Measurements from ENCODE around the gene DST. TPM values are rescaled to one million over a fixed set of nuclear protein-coding genes. Genes with fewer than 3 reads are reported as not detected.
"Not testable (repeated sequence)": the region's sequence is repeated elsewhere in the genome, so short reads cannot be mapped to it uniquely, and the experiment has no call there.

DST gene
- total RNA-seq, 1 donor from 2014 or later, result 243 TPM

DNA sequence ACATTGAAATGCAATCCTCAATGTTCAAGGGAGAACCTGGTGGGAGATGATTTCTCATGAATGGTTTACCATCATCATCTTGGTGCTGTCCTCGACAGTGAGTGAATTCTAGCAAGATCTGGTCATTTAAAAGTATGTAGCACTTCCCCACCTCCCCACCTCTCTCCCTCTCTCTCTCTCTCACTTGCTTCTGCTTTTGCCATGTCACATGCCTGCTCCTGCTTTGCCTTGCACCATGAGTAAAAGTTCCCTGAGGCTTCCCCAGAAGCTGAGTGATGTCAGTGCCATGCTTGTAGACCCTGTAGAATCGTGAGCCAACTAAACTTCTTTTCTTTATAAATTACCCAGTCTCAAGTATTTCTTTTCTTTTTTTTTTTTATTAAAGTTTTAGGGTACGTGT lies 60.5 kb downstream of the DST start:
- intact Hi-C loops (cut with DNase I), result no loop called here
- ATAC-seq (no peak), DNase-seq (ENCODE audit: missing footprints) (no peak)

DNA sequence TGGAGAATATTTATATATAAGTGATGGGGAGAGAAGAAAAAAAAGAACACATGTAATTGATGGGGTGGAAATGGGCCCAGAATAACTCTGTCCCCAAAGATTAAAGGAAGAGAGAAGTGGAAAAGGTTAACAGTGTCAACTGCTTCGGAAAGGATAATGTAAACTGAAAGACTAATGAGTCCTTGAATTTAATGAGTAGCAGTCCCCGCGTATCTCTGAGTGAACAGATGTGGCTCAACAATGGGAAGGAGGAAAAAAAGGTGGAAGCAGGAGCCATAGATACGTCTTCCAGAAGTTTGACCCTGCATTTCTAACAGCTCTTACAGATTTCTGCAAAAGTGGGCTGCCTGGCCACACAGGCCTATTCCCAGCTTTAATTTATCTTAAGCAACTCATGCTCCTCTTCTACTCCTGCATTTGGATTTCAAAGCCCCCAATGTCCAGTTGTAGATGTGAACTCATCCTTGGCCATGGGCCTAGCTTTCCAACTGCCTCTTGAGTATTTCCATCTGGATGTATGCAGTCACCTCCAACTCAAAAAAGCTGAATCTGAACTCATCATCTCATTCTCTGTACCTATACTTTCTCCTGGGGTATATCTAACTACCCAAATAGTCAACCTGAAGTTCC lies 61.3 kb downstream of the DST start:
- intact Hi-C loops (cut with DNase I), result no loop called here
- no peak for DNase-seq (ENCODE audit: missing footprints)
- no peak for ATAC-seq

DNA sequence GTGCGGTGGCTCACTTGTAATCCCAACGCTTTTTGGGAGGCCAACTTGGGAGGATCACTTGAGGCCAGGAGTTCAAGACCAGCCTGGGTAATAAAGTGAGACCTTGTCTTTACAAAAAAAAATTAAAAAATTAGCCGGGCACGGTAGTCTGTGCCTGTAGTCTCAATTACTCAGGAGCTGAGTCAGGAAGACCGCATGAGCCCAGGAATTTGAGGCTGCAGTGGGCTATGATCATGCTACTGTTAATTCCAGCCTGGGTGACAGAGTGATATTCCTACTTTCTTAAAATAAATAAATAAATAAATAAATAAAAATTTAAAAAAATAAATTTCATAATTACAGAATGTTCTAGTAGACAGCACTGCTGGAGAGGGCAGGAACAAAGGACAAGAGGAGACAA lies 62.4 kb downstream of the DST start:
- DNase-seq (ENCODE audit: missing footprints), result no peak
- intact Hi-C loops (cut with DNase I), result no loop called here
- no peak for ATAC-seq

DNA sequence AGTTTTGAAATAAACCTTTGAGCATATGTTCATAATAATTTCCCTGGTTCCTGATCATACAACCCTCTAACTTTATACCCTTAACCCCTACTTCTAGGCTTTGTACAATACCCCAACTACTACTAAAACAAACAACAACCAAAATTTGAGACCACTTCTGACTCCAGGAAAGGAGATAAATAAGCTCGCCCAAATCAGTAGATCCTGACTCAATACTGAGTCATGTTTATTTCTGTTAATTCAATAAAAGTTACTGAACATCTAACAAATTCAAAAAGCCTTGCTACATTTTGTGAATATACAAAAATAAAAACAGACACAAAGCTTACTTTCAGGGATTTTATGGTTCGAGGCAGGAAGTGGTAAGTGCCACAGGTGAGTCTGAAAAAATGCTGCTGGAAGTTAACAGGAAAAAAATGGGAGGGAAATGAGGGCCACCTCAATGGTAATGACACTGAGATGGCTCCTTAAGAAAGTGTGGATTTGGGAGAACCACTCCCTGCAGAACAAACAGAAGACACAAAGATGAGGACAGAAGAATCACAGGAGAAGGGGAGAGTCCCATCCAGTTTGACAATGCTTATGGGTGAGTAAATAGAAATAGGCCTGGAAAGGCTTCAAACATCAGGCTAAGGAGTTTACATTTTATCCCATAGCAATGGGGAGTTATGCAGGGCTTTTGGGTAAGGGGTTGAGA lies 63.4 kb downstream of the DST start:
- ATAC-seq (no peak), DNase-seq (ENCODE audit: missing footprints) (no peak)
- intact Hi-C loops (cut with DNase I), result no loop called here

DNA sequence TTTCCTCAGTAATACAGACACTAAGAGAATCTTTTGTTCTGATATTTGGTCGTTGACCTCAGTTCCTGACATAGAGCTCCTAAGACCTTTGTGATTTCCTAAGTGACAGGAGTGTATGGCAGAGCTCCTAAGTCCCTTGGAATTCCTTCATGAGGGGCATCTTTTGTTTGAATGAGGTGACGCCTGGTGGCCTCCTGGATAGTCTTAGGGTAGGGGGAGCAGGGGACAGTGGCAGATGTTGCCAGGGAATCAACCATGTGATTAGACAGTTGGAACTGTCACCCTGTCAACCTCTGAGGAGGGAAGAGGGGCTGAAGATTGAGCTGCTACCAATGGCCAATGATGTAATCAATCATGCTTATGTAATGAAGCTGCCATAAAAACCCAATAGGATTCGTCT lies 67.0 kb downstream of the DST start:
- DNase-seq (ENCODE audit: missing footprints) (no peak), ATAC-seq (no peak)
- intact Hi-C loops (cut with DNase I), result no loop called here

DNA sequence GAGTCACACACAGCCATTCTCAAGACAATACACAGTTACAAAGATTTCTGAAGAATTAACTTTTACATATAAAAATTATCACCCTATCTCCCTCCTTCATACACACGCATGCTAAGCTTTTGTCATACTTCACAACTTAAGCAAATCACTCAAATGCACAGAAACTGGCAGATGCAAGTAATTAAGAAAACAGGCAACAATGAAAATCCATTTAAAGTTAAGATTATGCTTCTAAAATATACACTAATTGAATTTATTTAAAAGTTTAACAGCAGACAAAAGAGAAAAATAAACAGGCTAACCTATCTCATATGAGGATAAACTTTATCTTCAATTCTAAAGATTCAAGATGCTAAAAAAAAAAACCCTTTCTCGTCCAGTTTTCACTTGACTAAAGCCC lies 68.4 kb downstream of the DST start:
- ATAC-seq (no peak), DNase-seq (ENCODE audit: missing footprints) (no peak)
- intact Hi-C loops (cut with DNase I), result no loop called here

DNA sequence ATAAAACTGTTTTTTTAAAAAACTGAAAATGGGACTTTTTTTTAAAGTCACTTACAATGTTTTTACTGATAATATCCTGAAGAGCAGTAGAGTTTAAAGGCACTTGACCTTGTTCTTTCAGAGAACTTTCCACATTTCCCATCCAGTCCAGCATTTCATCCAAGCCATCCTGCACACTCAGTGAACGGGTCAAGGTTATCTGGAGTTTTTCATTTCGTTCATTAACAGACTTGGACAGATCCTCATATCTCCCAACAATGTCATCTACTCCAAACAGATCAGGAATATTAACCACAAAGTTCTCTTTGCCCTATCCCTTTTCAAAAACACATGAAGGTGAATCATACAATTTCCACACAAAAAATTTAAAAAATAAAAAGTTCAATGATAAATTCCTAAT lies 69.1 kb downstream of the DST start:
- intact Hi-C loops (cut with DNase I), result no loop called here
- peak; percentile 52 for ATAC-seq
- no peak for DNase-seq (ENCODE audit: missing footprints)

DNA sequence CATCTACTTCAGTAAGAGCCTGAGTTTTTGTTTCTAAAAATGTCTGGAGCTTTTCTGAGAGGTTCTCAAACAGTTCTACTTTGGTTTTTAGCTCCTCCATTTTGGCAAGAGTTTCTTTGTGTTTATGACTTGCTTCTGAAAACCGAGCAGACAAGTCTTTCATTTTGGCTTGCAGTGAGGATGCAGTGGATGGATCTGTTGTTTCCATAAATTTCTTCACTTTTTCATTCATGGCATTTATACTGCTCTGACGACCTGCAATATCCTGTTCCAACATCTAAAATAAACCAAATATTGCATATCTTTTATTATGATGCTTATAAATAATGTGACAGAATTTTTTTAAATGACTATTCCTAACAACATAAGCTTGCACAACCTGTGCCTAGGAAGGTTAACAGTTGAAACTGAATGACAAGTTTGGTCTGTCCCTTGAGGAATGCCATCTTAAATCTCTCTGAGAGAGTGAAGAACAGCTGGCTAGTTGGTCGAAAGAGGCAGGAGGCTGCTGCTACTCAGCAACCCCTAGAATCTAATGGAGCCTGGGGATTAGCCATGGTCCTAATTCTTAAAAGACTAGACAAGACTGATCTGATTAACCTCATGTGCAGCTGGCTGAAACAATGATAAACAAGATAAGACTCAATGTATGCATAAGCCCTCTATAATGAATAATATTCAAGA lies 69.8 kb downstream of the DST start:
- intact Hi-C loops (cut with DNase I), result no loop called here
- DNase-seq (ENCODE audit: missing footprints) (no peak), ATAC-seq (no peak)

DNA sequence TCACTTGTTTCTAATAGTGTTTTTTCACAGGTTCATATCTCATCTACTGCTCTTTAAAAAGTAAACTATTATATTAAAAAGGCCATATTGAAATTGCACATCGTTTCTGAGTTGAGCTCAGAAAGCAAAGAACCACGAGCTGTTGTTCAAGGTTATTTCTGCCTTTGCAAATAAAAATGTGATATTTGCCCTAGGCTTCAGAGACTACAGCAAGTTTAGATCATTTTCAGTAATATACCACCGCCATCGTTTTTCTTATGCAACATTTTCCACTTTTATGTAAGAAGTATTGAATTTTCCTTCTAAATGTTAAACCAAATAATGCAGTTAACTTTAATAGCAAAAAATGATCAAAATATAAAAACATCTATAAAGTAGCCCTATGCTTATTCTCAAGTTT lies 71.1 kb downstream of the DST start:
- intact Hi-C loops (cut with DNase I), result no loop called here
- ATAC-seq (no peak), DNase-seq (ENCODE audit: missing footprints) (no peak)

DNA sequence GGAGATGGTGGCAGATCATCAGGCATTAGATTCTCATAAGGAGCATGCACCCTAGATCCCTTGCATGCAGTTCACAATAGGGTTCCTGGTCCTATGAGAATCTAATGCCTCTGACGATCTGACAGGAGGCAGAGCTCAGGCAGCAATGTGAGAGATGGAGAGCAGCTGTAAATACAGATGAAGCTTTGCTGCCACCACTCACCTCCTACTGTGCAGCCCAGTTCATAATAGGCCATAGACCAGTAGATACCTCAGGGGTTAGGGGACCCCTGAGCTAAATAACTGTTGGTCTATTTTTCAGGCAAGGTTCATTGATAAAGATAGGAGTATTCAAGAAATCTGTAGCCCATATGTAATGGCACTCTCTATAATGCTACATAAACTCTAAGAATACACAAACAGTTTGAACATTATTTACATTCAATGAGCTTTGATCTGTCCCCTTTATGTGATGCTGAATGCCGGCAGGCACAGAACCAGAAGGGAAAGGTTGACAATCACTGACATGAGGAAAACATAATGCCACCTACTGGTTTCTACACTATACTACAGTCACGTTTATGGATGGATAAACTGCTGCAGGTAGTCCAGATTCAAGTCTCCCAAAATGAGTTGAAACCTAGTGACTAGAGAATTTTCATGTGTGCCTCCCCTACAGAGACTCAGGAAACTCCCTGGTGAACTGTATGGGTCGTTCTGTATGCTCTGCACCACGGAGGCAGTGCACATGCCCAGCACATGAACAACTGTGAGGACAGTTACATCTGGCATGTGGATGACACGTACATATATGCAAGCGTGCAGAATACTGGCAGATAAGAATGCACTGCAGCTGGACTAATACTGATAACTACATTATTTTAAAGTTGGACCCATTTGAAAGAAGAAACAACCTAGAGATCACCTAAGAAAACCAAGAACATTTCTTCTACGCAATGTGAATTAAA lies 72.0 kb downstream of the DST start:
- intact Hi-C loops (cut with DNase I), result loop anchor here (1.0 kb wide), 1 partner anchor 211 kb away; no protein-coding TSS in a partner anchor
- no peak for DNase-seq (ENCODE audit: missing footprints)
- ATAC-seq, result peak; percentile 57

DNA sequence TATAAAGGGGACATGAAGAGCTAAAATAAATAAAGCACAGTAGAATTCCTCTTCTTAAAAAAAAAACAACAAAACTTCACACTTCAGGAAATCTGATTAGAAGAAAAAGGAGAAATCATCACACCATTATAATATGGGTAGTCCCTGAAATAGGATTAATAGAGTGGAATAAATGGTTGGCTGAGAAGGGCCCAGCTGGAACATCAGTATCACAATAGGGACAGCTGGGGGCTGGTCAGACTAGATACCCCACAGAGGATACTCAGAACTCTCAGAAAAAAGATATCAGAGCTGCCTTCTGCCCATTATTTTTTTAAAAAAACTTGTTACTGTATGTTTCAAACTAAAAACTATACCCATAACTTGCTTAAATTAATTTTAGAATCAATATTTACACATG lies 75.2 kb downstream of the DST start:
- intact Hi-C loops (cut with DNase I), result no loop called here
- no peak for DNase-seq (ENCODE audit: missing footprints)

DNA sequence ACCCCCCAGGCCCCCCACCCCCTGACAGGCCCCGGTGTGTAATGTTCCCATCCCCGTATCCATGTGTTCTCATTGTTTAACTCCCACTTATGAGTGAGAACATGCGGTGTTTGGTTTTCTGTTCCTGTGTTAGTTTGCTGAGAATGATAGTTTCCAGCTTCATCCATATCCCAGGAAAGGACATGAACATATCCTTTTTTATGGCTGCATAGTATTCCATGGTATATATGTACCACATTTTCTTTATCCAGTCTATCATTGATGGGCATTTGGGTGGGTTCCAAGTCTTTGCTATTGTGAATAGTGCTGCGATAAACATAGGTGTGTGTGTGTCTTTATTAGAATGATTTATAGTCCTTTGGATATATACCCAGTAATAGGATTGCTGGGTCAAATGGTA lies 80.0 kb downstream of the DST start:
- ATAC-seq; intact Hi-C loops (cut with DNase I): not testable (repeated sequence)

More for the DNA sequence above, 75.2 kb downstream of the DST start:
- no peak for ATAC-seq

DNA sequence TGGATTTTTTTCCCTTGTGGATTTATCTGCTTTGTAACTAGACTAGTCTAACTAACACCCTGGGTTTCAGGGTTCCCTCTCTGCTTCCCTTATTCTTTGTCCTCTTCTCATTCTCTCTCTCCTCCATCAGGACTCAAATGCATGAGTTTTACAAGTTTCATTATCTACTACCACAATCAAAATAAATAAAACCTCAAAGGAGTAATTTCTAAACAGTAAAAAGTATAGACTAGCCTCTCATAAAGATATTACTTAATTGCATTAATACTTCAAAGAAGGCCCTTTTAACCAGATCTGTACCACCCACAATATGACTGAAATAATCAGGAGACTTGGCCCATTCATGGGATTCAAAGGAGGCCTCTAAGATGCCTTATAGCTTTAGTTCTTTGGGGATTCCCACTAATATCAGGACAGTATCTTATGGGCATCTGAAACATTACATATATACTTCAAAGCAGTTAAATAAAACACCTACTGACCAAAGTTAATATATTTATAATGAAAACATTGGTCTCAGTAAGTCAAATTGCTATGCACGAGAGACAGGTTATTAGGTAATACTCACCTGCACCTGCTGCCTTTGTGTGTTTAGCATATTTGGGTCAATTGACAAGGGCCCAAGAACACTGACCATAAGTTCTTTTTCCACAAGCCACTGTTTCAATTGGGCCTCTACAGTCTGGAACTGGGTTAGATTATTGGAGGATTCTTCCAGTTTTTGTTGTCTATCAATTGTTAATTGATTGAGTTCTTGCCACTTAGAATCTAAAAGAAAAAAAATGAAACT lies 85.7 kb downstream of the DST start:
- intact Hi-C loops (cut with DNase I), result loop anchor here (5.0 kb wide), 1 partner anchor 50 kb away; no protein-coding TSS in a partner anchor
- ATAC-seq, result no peak
- DNase-seq (ENCODE audit: missing footprints), result no peak

More for the DNA sequence above, 80.0 kb downstream of the DST start:
- DNase-seq (ENCODE audit: missing footprints), result not testable (repeated sequence)

DNA sequence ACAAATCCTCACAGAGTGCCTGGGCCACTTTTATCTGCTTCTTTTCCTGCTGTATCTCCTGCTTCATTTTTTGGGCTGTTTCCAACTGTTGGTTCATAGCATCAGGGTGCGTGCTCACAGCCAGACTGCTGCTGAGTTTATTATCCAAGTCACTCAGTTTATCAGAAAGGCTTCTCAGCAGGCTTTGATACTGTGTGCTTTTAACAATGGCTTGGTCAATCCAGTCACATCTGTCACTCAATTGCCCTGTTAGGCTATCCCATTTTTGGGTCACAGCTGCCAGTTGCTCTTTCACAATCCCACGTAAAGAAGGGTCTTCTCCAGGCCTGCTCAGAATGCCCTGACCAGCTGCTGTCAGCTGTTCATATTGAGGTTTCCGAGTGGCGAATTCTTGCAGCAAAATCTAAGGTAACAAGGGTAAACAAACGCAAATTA lies 87.2 kb downstream of the DST start:
- DNase-seq (ENCODE audit: missing footprints) (no peak), ATAC-seq (peak; percentile 93)
- intact Hi-C loops (cut with DNase I), result loop anchor here (5.0 kb wide), 1 partner anchor 48 kb away; no protein-coding TSS in a partner anchor

DNA sequence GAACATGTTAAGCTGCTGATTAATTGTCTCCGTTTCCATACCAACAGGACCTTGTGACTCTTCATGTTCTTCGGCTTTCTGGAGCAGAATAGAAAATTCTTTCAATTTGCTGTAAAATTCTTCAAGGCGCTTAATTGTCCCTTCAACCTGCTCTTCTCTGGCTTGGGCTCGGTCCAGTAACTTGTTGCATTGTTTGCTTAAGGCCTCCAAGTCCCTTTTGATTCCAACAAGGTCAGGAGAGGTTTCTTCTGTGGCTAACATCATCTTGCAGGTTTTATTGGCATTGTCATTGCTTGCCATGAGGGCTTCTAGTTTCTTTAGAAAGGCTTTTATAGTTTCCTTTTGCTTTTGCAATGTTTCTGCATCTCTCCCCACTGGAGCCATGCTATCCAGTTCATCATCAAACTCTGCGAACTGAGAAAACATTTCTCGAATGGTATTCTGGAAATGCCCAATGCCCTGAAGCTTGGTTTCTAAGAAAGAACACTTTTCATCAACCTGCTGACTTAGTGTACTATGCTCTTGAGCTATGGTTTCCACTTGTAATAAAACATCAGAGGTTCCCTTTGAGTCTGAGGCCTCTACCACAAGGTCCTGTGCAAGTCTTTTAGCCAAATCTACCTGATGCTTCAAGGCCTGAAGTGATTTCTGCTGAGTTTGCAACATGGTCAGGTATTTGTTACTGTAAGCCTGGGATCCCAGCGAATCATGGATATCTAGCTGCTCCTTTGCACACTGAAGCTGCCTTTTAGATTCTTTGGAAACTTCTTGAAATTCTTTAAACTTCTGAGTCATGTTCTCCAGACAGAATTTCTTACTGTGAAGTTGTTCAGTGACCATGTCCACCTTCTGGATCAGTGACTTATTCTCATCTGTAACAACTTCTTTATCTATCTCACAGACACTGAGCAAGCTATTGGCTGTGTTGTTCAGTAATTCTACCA lies 90.2 kb downstream of the DST start:
- intact Hi-C loops (cut with DNase I), result no loop called here
- ATAC-seq (no peak), DNase-seq (ENCODE audit: missing footprints) (no peak)

DNA sequence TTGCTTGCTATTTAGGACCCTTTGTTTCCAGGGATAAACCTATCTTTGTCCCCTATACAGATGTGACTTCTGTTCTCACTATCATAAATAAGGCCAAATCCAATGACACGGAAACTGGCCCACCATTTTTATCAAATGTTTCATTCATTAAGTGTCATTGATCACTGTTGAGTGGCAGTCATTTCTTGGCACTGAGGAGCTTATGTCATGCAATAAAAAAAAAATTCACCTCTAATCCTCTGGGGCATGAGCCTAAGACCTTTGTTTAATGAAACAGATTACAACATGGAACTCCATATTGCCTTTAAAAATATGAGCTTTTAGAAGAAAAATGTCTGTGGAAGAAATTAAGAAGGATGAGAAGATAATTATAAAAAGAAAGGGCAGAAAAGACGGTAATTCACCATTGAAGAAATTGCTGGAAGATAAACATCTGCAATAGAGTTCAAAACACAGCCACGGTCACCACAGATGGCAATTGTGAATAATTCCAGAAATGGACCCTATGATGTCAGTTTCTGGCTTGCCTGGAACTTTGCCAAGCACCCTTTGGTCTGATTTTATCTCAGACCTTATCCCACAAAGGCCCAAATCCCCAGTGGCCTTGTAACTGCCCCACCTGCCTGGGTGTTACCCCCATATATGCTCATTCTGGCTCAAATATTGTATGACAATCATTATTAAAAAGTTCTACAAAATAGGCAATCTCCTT lies 91.1 kb downstream of the DST start:
- DNase-seq (ENCODE audit: missing footprints) (no peak), ATAC-seq (no peak)
- intact Hi-C loops (cut with DNase I), result no loop called here

DNA sequence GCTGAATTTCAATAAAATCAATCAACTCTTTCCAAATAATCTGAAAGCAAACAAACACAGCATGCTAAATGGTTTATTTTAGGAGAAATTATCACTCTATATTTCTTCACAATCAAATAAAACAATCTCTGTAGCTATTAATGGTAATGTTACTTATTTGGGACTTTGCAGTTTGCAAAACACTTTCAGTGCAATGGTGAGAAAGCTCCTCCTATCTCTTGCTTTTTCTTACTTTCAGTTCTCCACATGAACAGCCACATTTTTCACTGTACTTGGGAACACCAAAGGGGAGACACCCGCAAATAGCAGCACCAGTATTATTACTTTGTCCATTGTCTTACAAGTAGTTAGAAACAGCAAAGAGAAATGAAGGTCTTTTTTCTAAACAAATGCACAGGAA lies 92.4 kb downstream of the DST start:
- DNase-seq (ENCODE audit: missing footprints) (no peak), ATAC-seq (no peak)
- intact Hi-C loops (cut with DNase I), result no loop called here
